Thyroid gland (tissue), 4 donors: ENCODE data around the gene INTS3.
"Not testable (repeated sequence)": the region's sequence is repeated elsewhere in the genome, so short reads cannot be mapped to it uniquely, and the experiment has no call there.

Experiments used
- POLR2A ChIP-seq, 2 donors: fragments of 450-650 bp; IDR thresholded peaks; one replicate each; pipeline ENCODE4 v1.6.1; 2017; ENCODE audit warnings: antibody characterized with exemption in 2 of 2, mild to moderate bottlenecking in 2 of 2, moderate library complexity in 1 of 2
- TF ChIP-seq, protein P1 (sequence below), 6 experiments: fragments of 200-600 bp in 3 of 6; fragments of 450-650 bp in 3 of 6; sonication (generic) in 3 of 6; IDR thresholded peaks; one replicate each; pipeline ENCODE4 v1.5.1; 2016 to 2019; ENCODE audit warnings: antibody characterized with exemption in 6 of 6, mild to moderate bottlenecking in 2 of 6, inconsistent platforms in 1 of 6, moderate library complexity in 1 of 6

DNA sequence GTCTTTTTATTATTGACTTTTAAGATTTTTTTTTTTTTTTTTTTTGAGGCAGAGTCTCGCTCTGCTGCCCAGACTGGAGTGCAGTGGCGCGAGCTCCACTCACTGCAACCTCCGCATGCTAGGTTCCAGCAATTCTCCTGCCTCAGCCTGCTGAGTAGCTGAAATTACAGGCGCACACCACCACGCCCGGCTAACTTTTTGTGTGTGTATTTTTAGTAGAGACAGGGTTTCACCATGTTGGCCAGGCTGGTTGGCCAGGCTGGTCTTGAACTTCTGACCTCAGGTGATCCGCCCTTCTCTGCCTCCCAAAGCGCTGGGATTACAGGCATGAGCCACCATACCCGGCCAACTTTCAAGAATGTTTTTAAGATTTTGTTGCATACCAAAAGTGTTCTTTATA lies 38.8 kb downstream of the INTS3 start:
- TF ChIP-seq, protein P1, sequence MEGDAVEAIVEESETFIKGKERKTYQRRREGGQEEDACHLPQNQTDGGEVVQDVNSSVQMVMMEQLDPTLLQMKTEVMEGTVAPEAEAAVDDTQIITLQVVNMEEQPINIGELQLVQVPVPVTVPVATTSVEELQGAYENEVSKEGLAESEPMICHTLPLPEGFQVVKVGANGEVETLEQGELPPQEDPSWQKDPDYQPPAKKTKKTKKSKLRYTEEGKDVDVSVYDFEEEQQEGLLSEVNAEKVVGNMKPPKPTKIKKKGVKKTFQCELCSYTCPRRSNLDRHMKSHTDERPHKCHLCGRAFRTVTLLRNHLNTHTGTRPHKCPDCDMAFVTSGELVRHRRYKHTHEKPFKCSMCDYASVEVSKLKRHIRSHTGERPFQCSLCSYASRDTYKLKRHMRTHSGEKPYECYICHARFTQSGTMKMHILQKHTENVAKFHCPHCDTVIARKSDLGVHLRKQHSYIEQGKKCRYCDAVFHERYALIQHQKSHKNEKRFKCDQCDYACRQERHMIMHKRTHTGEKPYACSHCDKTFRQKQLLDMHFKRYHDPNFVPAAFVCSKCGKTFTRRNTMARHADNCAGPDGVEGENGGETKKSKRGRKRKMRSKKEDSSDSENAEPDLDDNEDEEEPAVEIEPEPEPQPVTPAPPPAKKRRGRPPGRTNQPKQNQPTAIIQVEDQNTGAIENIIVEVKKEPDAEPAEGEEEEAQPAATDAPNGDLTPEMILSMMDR (IDR thresholded peaks at IDR 0.05), result not testable (repeated sequence)
- TF ChIP-seq POLR2A (IDR thresholded peaks at IDR 0.05), result not testable (repeated sequence)
